DMS114 treated with DMSO at 0.1 percent for 48 hours (cell line): ENCODE data around the gene RPS25.
"Not testable (repeated sequence)": the region's sequence is repeated elsewhere in the genome, so short reads cannot be mapped to it uniquely, and the experiment has no call there.

Source experiments
- DNase-seq: peaks from one replicate; lab custom pipeline; 2025; ENCODE audit not compliant: unreplicated experiment; lab: John Stamatoyannopoulos, UW

The RPS25 gene

GRCh38 chr11:119016216-119017009 is 1.7 kb downstream of the RPS25 start:
- DNase-seq, result no peak

- no peak for DNase-seq
Observed at GRCh38 chr11:119015054-119015611, 3.0 kb downstream of the RPS25 start.

- no peak for DNase-seq
Observed at GRCh38 chr11:119014209-119014924, 3.8 kb downstream of the RPS25 start.

GRCh38 chr11:119012629-119013170 is 5.4 kb downstream of the RPS25 start:
- no peak for DNase-seq

GRCh38 chr11:119011476-119012053 is 6.6 kb downstream of the RPS25 start:
- DNase-seq, result no peak

- no peak for DNase-seq
Observed at GRCh38 chr11:119006656-119007055, 11.5 kb downstream of the RPS25 start.

- DNase-seq, result no peak
Observed at GRCh38 chr11:119000906-119001305, 17.2 kb downstream of the RPS25 start.

- peak; percentile 16 for DNase-seq
Observed at GRCh38 chr11:118998822-118999221, 19.3 kb downstream of the RPS25 start.

GRCh38 chr11:118998388-118998717 is 19.8 kb downstream of the RPS25 start:
- DNase-seq, result no peak

- DNase-seq, result peak; percentile 74
Observed at GRCh38 chr11:118997627-118998387, 20.3 kb downstream of the RPS25 start, which contains the start of gene CENATAC. TSS of gene CENATAC (plus strand) at chr11:118998138. CDS start at chr11:118998198, 60 bp downstream.

- DNase-seq, result peak; percentile 22
Observed at GRCh38 chr11:118996926-118997626, 21.1 kb downstream of the RPS25 start.

GRCh38 chr11:118991486-118992038 is 26.6 kb downstream of the RPS25 start:
- DNase-seq, result not testable (repeated sequence)

- DNase-seq, result no peak
Observed at GRCh38 chr11:118988280-118988679, 29.9 kb downstream of the RPS25 start.

GRCh38 chr11:118984825-118985224 is 33.3 kb downstream of the RPS25 start:
- no peak for DNase-seq

- DNase-seq, result not testable (repeated sequence)
Observed at GRCh38 chr11:118984337-118984736, 33.8 kb downstream of the RPS25 start.

GRCh38 chr11:118980191-118980881 is 37.8 kb downstream of the RPS25 start:
- DNase-seq, result no peak

- DNase-seq, result no peak
Observed at GRCh38 chr11:118979434-118979833, 38.7 kb downstream of the RPS25 start.

GRCh38 chr11:118975771-118976709 is 42.1 kb downstream of the RPS25 start:
- no peak for DNase-seq
